Spinal cord (tissue), 10 donors: ENCODE data around the gene PLEKHA1. TPM values are rescaled to one million over a fixed set of nuclear protein-coding genes. Genes with fewer than 3 reads are reported as not detected.

Experiments
- DNase-seq, 6 donors: peaks; one replicate each; pipeline versions ENCODE4 v3.0.0 to v3.0.0-alpha.2; 2013 to 2015; ENCODE audit warnings: low spot score in 6 of 6, low read depth in 4 of 6
- H3K27ac ChIP-seq: one replicate; pipeline ENCODE4 v1.5.1; 2013; ENCODE audit warnings: low read depth, low read length, control low read depth
- H3K27me3 ChIP-seq: one replicate; pipeline ENCODE4 v1.6.1; 2013; ENCODE audit warnings: low read length; ENCODE audit not compliant: control insufficient read depth, insufficient read depth
- H3K36me3 ChIP-seq: one replicate; pipeline ENCODE4 v1.6.1; 2013; ENCODE audit warnings: low read length; ENCODE audit not compliant: control insufficient read depth, insufficient read depth
- H3K4me1 ChIP-seq: one replicate; pipeline ENCODE4 v1.6.1; 2013; ENCODE audit warnings: low read length; ENCODE audit not compliant: control insufficient read depth, insufficient read depth
- H3K4me3 ChIP-seq: one replicate; pipeline ENCODE4 v1.5.1; 2013; ENCODE audit warnings: low read depth, low read length, control low read depth
- H3K9me3 ChIP-seq: one replicate; pipeline ENCODE4 v1.6.1; 2013; ENCODE audit warnings: low read length; ENCODE audit not compliant: control insufficient read depth, insufficient read depth
- WGBS: methylation state at CpG from one replicate; pipeline ENCODE4 v1.1.5; 2013; ENCODE audit warnings: missing lambda C conversion rate; ENCODE audit not compliant: insufficient coverage; 5-methylcytosine and 5-hydroxymethylcytosine counted together
- polyA plus RNA-seq, 2 donors: library from polyadenylated mRNA; unstranded; fragments of 120-200 nt; gene quantifications; one replicate each; pipeline ENCODE4 v1.2.1, GENCODE V29; 2013; ENCODE audit not compliant: insufficient read length in 2 of 2
- total RNA-seq, 2 donors: library from RNA; depleted of rRNA in 1 of 2; stranded (reverse); fragments of 120-200 nt in 1 of 2; fragments of >200 nt in 1 of 2; gene quantifications; one replicate each; pipeline versions ENCODE4 v1.2.3 to v1.2.4, GENCODE V29; 2013 to 2014
- donor health status: healthy.

PLEKHA1 gene
- total and polyA plus RNA-seq, 4 donors: 43.4 to 119 (median 107) TPM

DNA sequence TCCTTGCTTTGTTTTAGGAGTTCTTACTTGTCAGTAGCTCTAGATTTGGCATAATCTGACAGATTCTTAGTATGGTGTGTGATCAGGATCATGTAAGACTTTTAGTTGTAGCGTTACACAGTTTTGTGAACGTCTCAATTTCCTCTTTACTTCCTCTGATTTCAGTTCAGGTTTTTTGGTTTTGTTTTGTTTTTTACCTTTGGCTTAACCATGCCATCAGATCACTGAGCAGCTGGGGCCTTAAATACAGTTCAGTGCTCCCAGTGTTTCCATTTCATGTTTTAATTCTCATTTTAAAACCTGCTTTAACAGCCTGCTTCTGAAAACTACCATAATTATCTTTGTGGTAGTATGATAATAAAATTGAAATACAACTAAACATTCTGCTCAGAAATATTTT is 52.8 kb downstream of the PLEKHA1 start:
- H3K27me3 ChIP-seq: no peaks in the 10 kb centered on the region
- no CpG with 5 or more reads among the region's 2 CpGs for WGBS
- no peak overlapping the region for H3K4me3 ChIP-seq
- peak in 1 of 6 donors; percentile 40 for DNase-seq
- H3K4me1 ChIP-seq: no peaks in the 10 kb centered on the region
- no peaks in the 10 kb centered on the region for H3K9me3 ChIP-seq
- peaks cover 7% of the 10 kb centered on the region for H3K36me3 ChIP-seq
- no peak overlapping the region for H3K27ac ChIP-seq

DNA sequence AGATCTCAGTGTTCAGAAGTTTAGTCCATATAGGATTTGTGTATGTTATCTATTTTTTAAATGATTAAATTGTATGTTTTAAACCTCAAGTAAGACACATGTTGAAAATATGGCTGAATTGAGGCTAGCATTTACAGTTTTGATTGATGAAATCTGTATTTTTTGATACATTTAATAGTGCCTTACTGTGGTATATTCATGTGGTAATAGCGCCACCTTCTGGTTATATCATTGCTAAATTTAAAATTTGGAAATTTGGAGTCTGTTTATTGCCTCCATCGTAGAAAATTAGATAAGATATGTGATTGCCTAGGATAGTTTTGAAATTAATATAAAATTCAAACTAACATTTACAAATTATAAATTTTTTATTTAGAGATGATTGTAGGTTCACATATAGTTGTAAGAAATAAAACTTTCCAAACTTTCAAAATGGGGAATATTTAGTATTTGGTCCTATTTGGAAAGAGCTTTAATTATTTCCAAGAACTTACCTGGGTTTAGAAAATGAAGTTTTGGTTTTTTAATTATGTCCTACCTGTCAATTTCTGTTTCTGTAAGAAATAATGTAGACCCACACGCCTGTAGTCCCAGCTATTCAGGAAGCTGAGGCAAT is 60.8 kb downstream of the PLEKHA1 start:
- Histone ChIP-seq H3K4me1 (no peaks in the 10 kb centered on the region), H3K9me3 (no peaks in the 10 kb centered on the region), H3K4me3 (no peak overlapping the region), H3K27ac (no peak overlapping the region), H3K36me3 (no peaks in the 10 kb centered on the region), H3K27me3 (no peaks in the 10 kb centered on the region)
- peak in 2 of 6 donors; percentile 68 to 81 for DNase-seq
- no CpG with 5 or more reads among the region's 3 CpGs for WGBS

DNA sequence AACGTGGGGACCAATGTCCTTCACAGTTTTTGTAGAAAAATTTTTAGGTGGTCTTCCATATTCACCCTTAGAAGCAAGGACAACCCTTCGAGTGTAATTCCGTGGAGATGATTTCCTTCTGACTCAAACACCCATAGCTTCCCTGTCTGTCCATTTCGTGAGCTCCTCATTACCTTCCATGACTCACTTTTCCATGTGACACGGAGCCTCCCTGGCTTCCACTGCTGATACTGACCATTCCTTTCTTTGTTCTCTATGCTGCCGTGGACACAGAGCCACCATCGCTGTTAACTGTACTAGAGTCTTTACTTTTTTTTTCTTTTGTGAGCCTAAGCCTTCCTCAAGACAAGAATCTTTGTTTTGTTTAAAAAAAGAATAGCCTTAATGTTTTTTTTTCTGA is 67.5 kb downstream of the PLEKHA1 start:
- Histone ChIP-seq H3K4me3 (no peak overlapping the region), H3K36me3 (no peaks in the 10 kb centered on the region), H3K9me3 (no peaks in the 10 kb centered on the region), H3K27ac (no peak overlapping the region), H3K27me3 (no peaks in the 10 kb centered on the region), H3K4me1 (no peaks in the 10 kb centered on the region)
- 50% methylated on average over 4 of the region's 7 CpGs for WGBS
- DNase-seq: no peak

DNA sequence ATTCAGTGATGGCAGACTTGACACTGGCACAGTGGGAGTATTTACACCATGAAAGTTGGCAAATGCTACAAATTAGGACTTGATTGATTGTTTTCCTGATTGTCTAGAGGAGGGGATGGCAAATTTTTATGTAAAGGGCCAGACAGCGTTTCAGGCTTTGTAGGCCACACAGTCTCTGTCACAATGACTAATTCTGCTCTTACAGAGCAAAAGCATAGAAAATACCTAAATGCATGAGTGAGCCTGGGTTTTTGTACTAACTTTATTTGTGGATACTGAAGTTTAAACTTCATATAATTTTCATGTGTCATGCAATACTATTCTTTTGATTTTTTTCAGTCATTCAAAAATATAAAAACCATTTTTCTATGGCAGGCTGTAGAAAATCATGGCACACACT is 71.0 kb downstream of the PLEKHA1 start:
- H3K4me1 ChIP-seq: no peaks in the 10 kb centered on the region
- no peak overlapping the region for H3K4me3 ChIP-seq
- no peaks in the 10 kb centered on the region for H3K9me3 ChIP-seq
- no CpG with 5 or more reads among the region's 1 CpG for WGBS
- no peaks in the 10 kb centered on the region for H3K27me3 ChIP-seq
- H3K27ac ChIP-seq: no peak overlapping the region
- no peak for DNase-seq
- H3K36me3 ChIP-seq: no peaks in the 10 kb centered on the region

DNA sequence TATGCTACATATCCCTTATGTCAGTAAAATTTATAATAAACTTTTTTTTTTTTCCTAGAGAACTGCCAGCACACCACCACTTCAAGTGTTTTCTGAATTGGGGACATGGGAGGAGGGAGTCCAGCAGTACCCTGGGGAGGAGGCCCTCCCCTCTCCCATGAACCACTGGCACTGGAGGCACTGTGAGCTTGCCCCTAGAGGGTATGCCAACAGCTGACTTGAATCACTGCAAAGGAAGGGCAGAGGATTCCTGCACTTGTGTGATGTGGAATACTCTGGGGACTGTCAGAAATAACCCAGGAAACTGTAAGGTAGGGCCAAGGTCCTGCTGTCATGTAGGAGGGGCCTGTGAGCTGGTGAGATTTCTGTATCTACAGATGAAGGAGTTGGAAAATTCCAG is 71.4 kb downstream of the PLEKHA1 start:
- Histone ChIP-seq H3K27ac (no peak overlapping the region), H3K9me3 (no peaks in the 10 kb centered on the region), H3K36me3 (no peaks in the 10 kb centered on the region), H3K4me1 (no peaks in the 10 kb centered on the region), H3K4me3 (no peak overlapping the region), H3K27me3 (no peaks in the 10 kb centered on the region)
- no peak for DNase-seq

DNA sequence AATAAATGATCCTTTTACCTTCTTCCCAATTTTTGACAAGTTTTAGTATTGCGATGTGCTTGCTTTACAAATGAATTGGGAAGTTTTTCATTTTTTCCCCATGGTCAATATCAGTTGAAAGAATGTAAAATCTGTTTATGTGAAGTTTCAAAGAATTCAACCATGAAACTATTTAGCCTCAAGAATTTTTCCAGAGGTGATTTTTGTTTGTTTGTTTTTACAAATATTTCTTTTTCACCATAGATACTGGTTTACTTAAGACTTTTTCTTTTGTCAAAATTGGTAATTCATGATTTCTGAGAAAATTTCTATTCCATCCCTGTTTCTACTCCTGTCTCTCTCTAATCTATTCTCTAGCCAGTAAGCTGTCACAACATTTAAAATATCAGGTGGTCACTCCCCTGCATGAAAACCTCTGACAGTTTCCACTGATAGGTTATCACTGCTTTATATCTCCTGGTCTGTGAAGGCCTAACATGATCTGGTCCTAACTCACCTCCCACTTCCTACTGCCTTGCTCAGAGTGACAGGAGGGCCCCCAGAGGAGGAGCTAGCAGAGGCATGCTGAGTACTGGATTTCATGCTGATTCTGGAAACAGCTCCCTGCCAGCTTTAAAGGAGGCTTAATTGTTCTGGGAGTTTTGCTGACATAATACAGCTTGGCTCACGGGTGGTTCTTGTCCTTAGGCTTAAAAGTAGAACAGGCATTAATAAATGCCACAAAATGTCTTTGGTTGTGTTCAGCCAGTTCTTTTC is 72.3 kb downstream of the PLEKHA1 start:
- H3K36me3 ChIP-seq: no peaks in the 10 kb centered on the region
- no peak overlapping the region for H3K27ac ChIP-seq
- no peaks in the 10 kb centered on the region for H3K9me3 ChIP-seq
- no peaks in the 10 kb centered on the region for H3K4me1 ChIP-seq
- DNase-seq: peak in 1 of 6 donors; percentile 65
- WGBS: no CpG with 5 or more reads among the region's 2 CpGs
- no peak overlapping the region for H3K4me3 ChIP-seq
- H3K27me3 ChIP-seq: no peaks in the 10 kb centered on the region

DNA sequence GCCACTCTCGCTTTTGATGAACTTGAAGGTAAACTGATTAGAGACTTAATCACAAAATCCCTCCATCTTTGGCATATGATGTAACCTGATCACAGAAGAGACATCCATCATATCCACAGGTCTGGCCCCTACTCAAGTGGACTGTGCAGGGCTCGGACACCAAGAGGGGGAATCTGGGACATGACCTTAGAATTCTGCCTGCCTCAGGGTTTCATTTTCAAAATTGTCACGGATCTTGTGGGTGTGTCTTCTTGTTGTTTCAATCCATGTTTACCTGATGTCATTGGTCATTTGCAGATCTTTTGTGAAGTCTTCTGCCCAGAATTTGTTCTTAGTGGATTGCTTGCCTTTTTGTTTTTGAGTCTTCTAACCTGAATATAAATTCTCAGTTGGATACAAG is 74.1 kb downstream of the PLEKHA1 start:
- H3K27me3 ChIP-seq: no peaks in the 10 kb centered on the region
- no peaks in the 10 kb centered on the region for H3K9me3 ChIP-seq
- DNase-seq: no peak
- no peak overlapping the region for H3K27ac ChIP-seq
- H3K4me3 ChIP-seq: no peak overlapping the region
- H3K4me1 ChIP-seq: no peaks in the 10 kb centered on the region
- 90% methylated on average over 2 of the region's 3 CpGs for WGBS
- no peaks in the 10 kb centered on the region for H3K36me3 ChIP-seq

DNA sequence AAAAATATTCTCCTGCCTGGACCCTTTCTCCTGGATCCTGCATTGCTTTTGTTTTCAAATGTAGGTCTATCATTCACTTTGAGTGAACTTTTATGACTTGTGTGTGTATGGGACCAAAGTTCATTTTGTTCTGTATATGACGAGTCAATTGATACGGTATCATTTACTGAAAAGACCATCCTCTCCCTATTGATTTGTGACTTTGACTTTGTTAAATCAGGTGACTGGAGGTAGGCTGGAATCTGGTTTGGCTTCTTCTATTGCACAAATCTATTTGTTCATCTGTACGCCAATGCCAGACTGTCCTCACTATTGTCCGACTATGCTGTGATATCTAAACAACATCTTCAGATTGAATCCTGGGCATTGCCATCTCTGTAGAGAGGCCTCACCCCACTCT is 74.6 kb downstream of the PLEKHA1 start:
- 100% methylated on average over 1 of the region's 4 CpGs for WGBS
- Histone ChIP-seq H3K27me3 (no peaks in the 10 kb centered on the region), H3K4me3 (no peak overlapping the region)

DNA sequence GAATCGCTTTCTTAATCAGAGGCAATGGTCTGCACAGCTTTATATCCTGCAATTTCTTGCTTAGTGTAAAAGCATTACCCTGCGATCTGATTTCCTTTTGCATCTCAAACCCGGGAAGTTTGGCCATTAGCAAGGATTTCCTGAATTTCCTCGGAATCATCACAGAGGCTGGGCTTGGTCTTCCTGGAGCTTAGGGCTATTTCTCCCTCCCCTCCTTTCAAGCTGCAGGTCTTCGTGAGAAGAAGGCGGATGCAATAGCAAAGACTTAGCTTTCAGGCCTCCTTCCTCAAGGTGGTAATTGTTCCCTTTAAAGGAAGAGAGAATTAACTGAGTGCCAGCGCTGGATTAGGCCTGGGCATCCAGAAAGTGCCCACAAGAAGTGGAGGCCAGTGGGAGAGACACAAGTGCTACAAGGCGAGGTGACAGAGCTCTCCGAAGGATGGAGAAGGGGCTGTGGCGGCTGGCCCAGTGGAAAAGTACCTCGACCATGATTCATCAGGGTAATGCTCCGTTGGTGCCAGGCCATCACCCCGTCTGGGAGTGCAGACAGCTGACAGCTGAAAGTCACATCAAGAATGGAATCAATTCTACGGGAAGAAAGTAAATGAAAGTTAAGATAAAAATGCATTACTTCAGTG is 76.0 kb downstream of the PLEKHA1 start:
- no peak overlapping the region for H3K27ac ChIP-seq
- no peaks in the 10 kb centered on the region for H3K4me1 ChIP-seq
- DNase-seq: no peak
- H3K36me3 ChIP-seq: no peaks in the 10 kb centered on the region
- H3K27me3 ChIP-seq: no peaks in the 10 kb centered on the region
- H3K4me3 ChIP-seq: no peak overlapping the region
- H3K9me3 ChIP-seq: no peaks in the 10 kb centered on the region
- 76% methylated on average over 11 of the region's 14 CpGs for WGBS

More for the DNA sequence above, 74.6 kb downstream of the PLEKHA1 start:
- no peaks in the 10 kb centered on the region for H3K9me3 ChIP-seq
- no peaks in the 10 kb centered on the region for H3K36me3 ChIP-seq
- H3K27ac ChIP-seq: no peak overlapping the region
- DNase-seq: no peak
- H3K4me1 ChIP-seq: no peaks in the 10 kb centered on the region

DNA sequence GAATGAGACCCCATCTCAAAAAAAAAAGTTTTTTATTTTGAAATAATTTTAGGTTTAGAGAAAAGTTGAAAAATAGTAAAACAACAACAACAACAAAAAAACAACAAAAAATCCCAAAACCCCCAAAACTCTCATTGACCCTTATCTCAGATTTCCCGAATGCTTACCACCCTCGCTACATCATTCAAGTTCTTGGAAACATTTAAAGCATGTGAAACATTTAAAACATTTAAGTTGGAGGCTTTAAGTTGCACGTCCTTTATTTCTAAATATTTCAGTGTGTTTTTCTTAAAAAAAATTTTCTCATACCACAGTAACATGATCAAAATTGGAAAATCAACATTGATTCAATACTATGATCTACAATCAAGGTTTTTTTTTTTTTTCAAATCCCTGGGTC is 79.6 kb downstream of the PLEKHA1 start:
- H3K9me3 ChIP-seq: no peaks in the 10 kb centered on the region
- H3K36me3 ChIP-seq: no peaks in the 10 kb centered on the region
- H3K4me1 ChIP-seq: peaks cover 15% of the 10 kb centered on the region
- H3K27ac ChIP-seq: no peak overlapping the region
- no peak overlapping the region for H3K4me3 ChIP-seq
- H3K27me3 ChIP-seq: peaks cover 11% of the 10 kb centered on the region
- no CpG with 5 or more reads among the region's 3 CpGs for WGBS
- DNase-seq: no peak
